HEK293 (cell line): ENCODE results near the gene RIMS4.

Experiments used
- CTCF ChIA-PET: fragments of 350-600 bp; formaldehyde crosslinking; extraction: SDS; loops from one replicate; lab custom pipeline; 2021; ENCODE audit warnings: antibody characterized with exemption; lab: Yijun Ruan, JAX
- POLR2A ChIA-PET: fragments of 300-600 bp; formaldehyde crosslinking; extraction: SDS; loops from one replicate; lab custom pipeline; 2020; ENCODE audit warnings: antibody characterized with exemption, inconsistent platforms; lab: Yijun Ruan, JAX
- H3K27ac ChIP-seq: fragments of 200-500 bp; sonication (Bioruptor generic); 2 replicates; pipeline ENCODE4 v1.5.1; 2014; ENCODE audit warnings: low read depth, low read length, control low read depth, inconsistent platforms; ENCODE audit errors: extremely low read depth
- H3K36me3 ChIP-seq, 2 experiments: fragments of 200-500 bp in 1 of 2; sonication (Bioruptor generic) in 1 of 2; 1 replicate in 1 of 2; 2 replicates in 1 of 2; pipeline ENCODE4 v1.5.1; 2014 to 2017; ENCODE audit warnings: inconsistent platforms in 2 of 2, low read length in 2 of 2; ENCODE audit not compliant: control insufficient read depth in 2 of 2, insufficient read depth in 1 of 2
- H3K4me1 ChIP-seq: fragments of 200-500 bp; sonication (Bioruptor generic); 2 replicates; pipeline ENCODE4 v1.5.1; 2014; ENCODE audit warnings: mild to moderate bottlenecking, low read length, inconsistent platforms; ENCODE audit not compliant: control insufficient read depth, insufficient read depth
- H3K4me3 ChIP-seq: 2 replicates; pipeline ENCODE4 v1.5.1; 2011; ENCODE audit warnings: low read depth, mild to moderate bottlenecking, control low read depth, low read length, moderate library complexity
- H3K9me3 ChIP-seq: fragments of 200-500 bp; sonication (Bioruptor generic); 2 replicates; pipeline ENCODE4 v1.5.1; 2014; ENCODE audit warnings: low read depth, low read length, inconsistent platforms; ENCODE audit not compliant: control insufficient read depth, insufficient read depth
- FEZF1 ChIP-seq: fragments of 450-650 bp; formaldehyde crosslinking; IDR thresholded peaks from 2 replicates; pipeline ENCODE4 v1.5.1; 2016; ENCODE audit warnings: missing biosample characterization, missing genetic modification characterization
- IKZF3 ChIP-seq: fragments of 450-650 bp; IDR thresholded peaks from 2 replicates; pipeline ENCODE4 v1.5.0; 2018; ENCODE audit warnings: missing biosample characterization, mild to moderate bottlenecking, missing genetic modification characterization, moderate library complexity
- KLF8 ChIP-seq: fragments of 450-650 bp; formaldehyde crosslinking; IDR thresholded peaks from 2 replicates; pipeline ENCODE4 v1.5.1; 2016; ENCODE audit warnings: missing biosample characterization, missing genetic modification characterization
- MEIS1 ChIP-seq: sonication (generic); formaldehyde crosslinking; IDR thresholded peaks from 2 replicates; pipeline ENCODE4 v1.8.1; 2022; ENCODE audit warnings: missing genetic modification reagents, mild to moderate bottlenecking, borderline replicate concordance
- PATZ1 ChIP-seq: fragments of 450-650 bp; formaldehyde crosslinking; IDR thresholded peaks from 2 replicates; pipeline ENCODE4 v1.5.1; 2016; ENCODE audit warnings: missing biosample characterization, missing genetic modification characterization
- PRDM10 ChIP-seq: fragments of 450-650 bp; formaldehyde crosslinking; IDR thresholded peaks from 2 replicates; pipeline ENCODE4 v1.5.1; 2016; ENCODE audit warnings: missing biosample characterization, missing genetic modification characterization
- PRDM6 ChIP-seq: fragments of 450-650 bp; formaldehyde crosslinking; IDR thresholded peaks from 2 replicates; pipeline ENCODE4 v1.5.1; 2017; ENCODE audit warnings: missing biosample characterization, missing genetic modification characterization
- SCRT1 ChIP-seq: fragments of 450-650 bp; formaldehyde crosslinking; IDR thresholded peaks from 2 replicates; pipeline ENCODE4 v1.5.1; 2016; ENCODE audit warnings: missing biosample characterization, missing genetic modification characterization, borderline replicate concordance
- TRIM28 ChIP-seq: IDR thresholded peaks from 2 replicates; pipeline ENCODE4 v1.6.1; 2011; ENCODE audit warnings: low read length, control low read depth, borderline replicate concordance
- ZNF311 ChIP-seq: fragments of 450-650 bp; formaldehyde crosslinking; IDR thresholded peaks from 2 replicates; pipeline ENCODE4 v1.5.1; 2017; ENCODE audit warnings: missing biosample characterization, missing genetic modification characterization, borderline replicate concordance
- ZNF544 ChIP-seq: fragments of 450-650 bp; formaldehyde crosslinking; IDR thresholded peaks from 2 replicates; pipeline ENCODE4 v1.5.0; 2017; ENCODE audit warnings: missing biosample characterization, missing genetic modification characterization
- ZNF624 ChIP-seq: fragments of 450-650 bp; formaldehyde crosslinking; IDR thresholded peaks from 2 replicates; pipeline ENCODE4 v1.5.1; 2017; ENCODE audit warnings: missing biosample characterization, missing genetic modification characterization
- ZNF658 ChIP-seq: fragments of 450-650 bp; formaldehyde crosslinking; IDR thresholded peaks from 2 replicates; pipeline ENCODE4; 2016; ENCODE audit warnings: missing biosample characterization, missing genetic modification characterization
- ZNF664 ChIP-seq: fragments of 450-650 bp; formaldehyde crosslinking; IDR thresholded peaks from 2 replicates; pipeline ENCODE4 v1.5.1; 2016; ENCODE audit warnings: missing biosample characterization, missing genetic modification characterization
- TF ChIP-seq, protein P1 (sequence below): fragments of 450-650 bp; formaldehyde crosslinking; IDR thresholded peaks from 2 replicates; pipeline ENCODE4 v1.5.1; 2016; ENCODE audit warnings: missing biosample characterization, missing genetic modification characterization

RIMS4 gene

GRCh38 chr20:44790638-44791393 lies 19.5 kb downstream of the RIMS4 start (continued):
- no peak for TF ChIP-seq SCRT1
- no peak for TF ChIP-seq IKZF3 (tag by site-specific recombination)
- no peak for TF ChIP-seq ZNF544
- TF ChIP-seq ZNF624 (tag by site-specific recombination) = no peak
- TF ChIP-seq ZNF311 = no peak
- TF ChIP-seq KLF8 (tag by site-specific recombination) = no peak
- no peak for TF ChIP-seq MEIS1 (CRISPR knock-in tag)
- TF ChIP-seq, all 188 proteins: peak for 0

GRCh38 chr20:44788706-44789456 lies 21.5 kb downstream of the RIMS4 start:
- H3K4me3 ChIP-seq = no peak overlapping the region
- no peaks in the 10 kb centered on the region for H3K9me3 ChIP-seq
- TF ChIP-seq TRIM28 (no peak), ZNF664 (peak; percentile 63), PATZ1 (tag by site-specific recombination) (no peak), FEZF1 (tag by site-specific recombination) (peak; percentile 42), PRDM6 (tag by site-specific recombination) (peak; percentile 71), PRDM10 (tag by site-specific recombination) (peak; percentile 89), ZNF658 (tag by site-specific recombination) (no peak)
- TF ChIP-seq, protein P1, sequence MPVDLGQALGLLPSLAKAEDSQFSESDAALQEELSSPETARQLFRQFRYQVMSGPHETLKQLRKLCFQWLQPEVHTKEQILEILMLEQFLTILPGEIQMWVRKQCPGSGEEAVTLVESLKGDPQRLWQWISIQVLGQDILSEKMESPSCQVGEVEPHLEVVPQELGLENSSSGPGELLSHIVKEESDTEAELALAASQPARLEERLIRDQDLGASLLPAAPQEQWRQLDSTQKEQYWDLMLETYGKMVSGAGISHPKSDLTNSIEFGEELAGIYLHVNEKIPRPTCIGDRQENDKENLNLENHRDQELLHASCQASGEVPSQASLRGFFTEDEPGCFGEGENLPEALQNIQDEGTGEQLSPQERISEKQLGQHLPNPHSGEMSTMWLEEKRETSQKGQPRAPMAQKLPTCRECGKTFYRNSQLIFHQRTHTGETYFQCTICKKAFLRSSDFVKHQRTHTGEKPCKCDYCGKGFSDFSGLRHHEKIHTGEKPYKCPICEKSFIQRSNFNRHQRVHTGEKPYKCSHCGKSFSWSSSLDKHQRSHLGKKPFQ (tag by site-specific recombination) = peak; percentile 88
- no peaks in the 10 kb centered on the region for H3K4me1 ChIP-seq
- ChIA-PET POLR2A (no interaction called here), CTCF (interaction anchor here (0.6 to 1.1 kb wide), 3 partner anchors 11 to 73 kb away, joined by 3 read pairs; no protein-coding TSS in a partner anchor)
- no peaks in the 10 kb centered on the region for H3K36me3 ChIP-seq
- no peak overlapping the region for H3K27ac ChIP-seq
